ENCODE measurements around the gene PABPN1L.

DNA sequence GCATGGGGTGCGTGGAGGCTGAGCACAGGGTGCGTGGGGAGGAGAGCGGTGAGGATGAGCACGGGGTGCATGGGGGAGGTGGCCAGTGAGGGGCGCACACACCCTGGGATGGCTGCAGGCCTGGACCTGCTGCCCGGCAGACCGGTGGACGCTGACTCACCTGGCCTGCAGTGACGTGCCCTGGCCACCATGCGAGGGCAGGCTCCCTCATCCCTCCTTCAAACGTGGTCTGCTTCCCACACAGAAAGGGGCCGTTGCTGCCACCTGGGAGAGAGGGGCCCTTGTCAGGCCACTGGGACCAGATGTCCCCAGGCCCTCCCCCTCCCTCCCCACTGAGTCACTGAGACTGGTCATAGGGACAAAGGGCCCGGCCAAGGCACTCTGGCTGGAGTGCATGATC, 34.6 kb downstream of the PABPN1L start:
- TF ChIP-seq POLR2A (IDR thresholded peaks at IDR 0.05) (no peak), POLR2AphosphoS5 (IDR thresholded peaks at IDR 0.05) (no peak)
- TF ChIP-seq, protein P1, sequence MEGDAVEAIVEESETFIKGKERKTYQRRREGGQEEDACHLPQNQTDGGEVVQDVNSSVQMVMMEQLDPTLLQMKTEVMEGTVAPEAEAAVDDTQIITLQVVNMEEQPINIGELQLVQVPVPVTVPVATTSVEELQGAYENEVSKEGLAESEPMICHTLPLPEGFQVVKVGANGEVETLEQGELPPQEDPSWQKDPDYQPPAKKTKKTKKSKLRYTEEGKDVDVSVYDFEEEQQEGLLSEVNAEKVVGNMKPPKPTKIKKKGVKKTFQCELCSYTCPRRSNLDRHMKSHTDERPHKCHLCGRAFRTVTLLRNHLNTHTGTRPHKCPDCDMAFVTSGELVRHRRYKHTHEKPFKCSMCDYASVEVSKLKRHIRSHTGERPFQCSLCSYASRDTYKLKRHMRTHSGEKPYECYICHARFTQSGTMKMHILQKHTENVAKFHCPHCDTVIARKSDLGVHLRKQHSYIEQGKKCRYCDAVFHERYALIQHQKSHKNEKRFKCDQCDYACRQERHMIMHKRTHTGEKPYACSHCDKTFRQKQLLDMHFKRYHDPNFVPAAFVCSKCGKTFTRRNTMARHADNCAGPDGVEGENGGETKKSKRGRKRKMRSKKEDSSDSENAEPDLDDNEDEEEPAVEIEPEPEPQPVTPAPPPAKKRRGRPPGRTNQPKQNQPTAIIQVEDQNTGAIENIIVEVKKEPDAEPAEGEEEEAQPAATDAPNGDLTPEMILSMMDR (IDR thresholded peaks at IDR 0.05), result no peak
